Activated naive CD8-positive, alpha-beta T cell treated with anti-CD3 and anti-CD28 coated beads, Interleukin-2, amount 50 U/mL, for 24 hours (primary cell): ENCODE data around the gene PTCH1.

ENCODE experiments used
- ATAC-seq: fragments of 150-1000 bp; cut with Tn5 transposase; one replicate; pipeline ENCODE4 v1.10.0; 2021
- DNase-seq: peaks from one replicate; pipeline ENCODE4 v3.0.0; 2021
- H3K27ac Mint-ChIP-seq: one replicate; pipeline ENCODE4 v1.8.0; 2021; ENCODE audit warnings: mild to moderate bottlenecking, mixed read lengths
- H3K27me3 Mint-ChIP-seq: one replicate; pipeline ENCODE4 v1.8.0; 2021; ENCODE audit warnings: mixed read lengths
- H3K36me3 Mint-ChIP-seq: one replicate; pipeline ENCODE4 v1.8.0; 2021; ENCODE audit warnings: low read depth, mixed read lengths
- H3K4me1 Mint-ChIP-seq: one replicate; pipeline ENCODE4 v1.8.0; 2021; ENCODE audit warnings: mixed read lengths
- H3K4me3 Mint-ChIP-seq: one replicate; pipeline ENCODE4 v1.8.0; 2021; ENCODE audit warnings: mild to moderate bottlenecking, moderate library complexity, mixed read lengths
- H3K9me3 Mint-ChIP-seq: one replicate; pipeline ENCODE4 v1.8.0; 2021; ENCODE audit warnings: mixed read lengths

PTCH1 gene

DNA sequence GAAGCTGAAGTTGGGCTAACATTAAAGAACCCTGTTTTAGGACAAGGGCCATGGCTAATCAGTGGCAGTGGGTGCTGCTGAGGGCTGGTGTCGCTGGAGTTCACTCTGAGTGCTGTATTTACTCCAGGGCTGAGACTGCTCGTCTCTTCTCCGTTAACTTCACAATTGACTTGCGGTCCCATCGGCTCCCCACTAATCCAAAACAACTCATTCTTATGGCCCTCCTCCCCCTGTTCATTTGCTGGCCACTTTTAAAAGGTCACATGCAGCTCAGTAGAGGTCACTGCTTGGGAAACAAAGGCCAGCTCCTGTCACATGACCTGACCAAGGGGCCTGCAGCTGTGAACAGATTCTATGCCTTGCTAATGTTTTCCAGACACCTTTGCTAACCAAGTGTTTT is 38.4 kb downstream of the PTCH1 start:
- Mint-ChIP-seq H3K4me1 (peaks cover 13% of the 10 kb centered on the region), H3K27ac (no peak overlapping the region), H3K4me3 (no peak overlapping the region), H3K9me3 (no peaks in the 10 kb centered on the region), H3K27me3 (no peaks in the 10 kb centered on the region), H3K36me3 (peaks cover 8% of the 10 kb centered on the region)
- ATAC-seq, result no peak
- DNase-seq, result no peak

DNA sequence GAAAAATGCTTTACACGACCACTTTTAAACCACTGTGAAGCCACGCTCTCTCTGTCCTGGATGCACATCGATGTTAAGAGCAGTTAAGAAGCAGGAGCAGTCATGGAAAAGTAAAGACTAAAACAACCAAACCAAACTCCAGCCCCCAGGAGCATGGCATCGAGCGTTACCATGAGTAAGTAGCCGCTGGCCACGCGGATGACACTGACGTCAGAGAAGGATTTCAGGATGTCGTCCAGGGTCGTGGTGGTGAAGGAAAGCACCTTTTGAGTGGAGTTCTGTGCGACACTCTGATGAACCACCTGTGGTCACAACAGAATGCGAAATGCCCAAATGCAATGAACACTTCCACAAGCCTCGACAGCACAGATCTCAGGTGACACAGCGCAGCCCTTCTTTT is 38.9 kb downstream of the PTCH1 start:
- ATAC-seq (no peak), DNase-seq (no peak)
- H3K9me3 Mint-ChIP-seq, result no peaks in the 10 kb centered on the region
- peaks cover 8% of the 10 kb centered on the region for H3K36me3 Mint-ChIP-seq
- no peaks in the 10 kb centered on the region for H3K27me3 Mint-ChIP-seq
- H3K4me3 Mint-ChIP-seq, result no peak overlapping the region
- H3K27ac Mint-ChIP-seq, result no peak overlapping the region
- peaks cover 13% of the 10 kb centered on the region for H3K4me1 Mint-ChIP-seq

DNA sequence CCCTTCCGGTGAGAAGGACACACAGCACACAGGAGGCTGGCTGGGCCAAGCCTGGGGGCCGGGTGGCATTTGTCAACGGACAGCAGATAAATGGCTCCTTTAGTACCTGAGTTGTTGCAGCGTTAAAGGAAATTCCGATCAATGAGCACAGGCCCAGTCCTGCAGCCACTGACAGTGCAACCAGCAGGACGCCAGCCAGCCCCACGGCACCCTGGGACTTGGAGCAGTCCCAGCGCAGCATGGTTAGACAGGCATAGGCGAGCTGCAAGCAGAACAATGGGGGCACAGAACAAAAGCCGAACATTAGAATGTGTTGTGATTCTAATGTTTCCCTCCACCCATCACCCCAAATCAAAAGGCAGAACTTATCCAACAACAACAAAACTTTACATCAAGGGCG is 39.3 kb downstream of the PTCH1 start:
- Mint-ChIP-seq H3K27ac (no peak overlapping the region), H3K27me3 (no peaks in the 10 kb centered on the region), H3K9me3 (no peaks in the 10 kb centered on the region), H3K4me1 (peaks cover 13% of the 10 kb centered on the region), H3K36me3 (peaks cover 8% of the 10 kb centered on the region), H3K4me3 (no peak overlapping the region)
- ATAC-seq (no peak), DNase-seq (no peak)

GRCh38 chr9:95468791-95469190 is 48.0 kb downstream of the PTCH1 start:
- Mint-ChIP-seq H3K27me3 (no peaks in the 10 kb centered on the region), H3K27ac (no peak overlapping the region), H3K4me1 (peaks cover 8% of the 10 kb centered on the region), H3K36me3 (peaks cover 20% of the 10 kb centered on the region), H3K4me3 (no peak overlapping the region), H3K9me3 (no peaks in the 10 kb centered on the region)
- ATAC-seq (no peak), DNase-seq (no peak)

DNA sequence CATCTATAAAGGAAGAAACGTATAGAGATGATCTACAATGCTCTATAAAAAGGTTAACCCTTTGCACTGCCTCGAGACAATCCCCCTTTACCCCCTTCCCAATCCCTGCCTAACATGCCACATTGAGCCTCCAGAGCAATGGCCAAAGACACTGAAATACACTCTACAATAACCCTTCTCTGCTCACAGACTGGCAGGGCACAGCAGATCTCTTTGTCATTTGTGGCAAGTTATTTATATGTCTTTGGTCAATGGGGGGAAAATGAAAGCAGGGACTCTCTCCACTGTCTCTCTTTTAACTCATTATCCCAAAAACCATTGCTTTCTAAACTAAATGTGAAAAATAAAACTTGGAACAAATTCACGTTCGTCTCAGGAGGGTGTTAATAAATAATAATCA is 51.7 kb downstream of the PTCH1 start:
- Mint-ChIP-seq H3K36me3 (peaks cover 15% of the 10 kb centered on the region), H3K4me1 (peaks cover 34% of the 10 kb centered on the region), H3K9me3 (no peaks in the 10 kb centered on the region), H3K27ac (no peak overlapping the region), H3K27me3 (peaks cover 6% of the 10 kb centered on the region), H3K4me3 (no peak overlapping the region)
- ATAC-seq, result no peak
- DNase-seq, result no peak

DNA sequence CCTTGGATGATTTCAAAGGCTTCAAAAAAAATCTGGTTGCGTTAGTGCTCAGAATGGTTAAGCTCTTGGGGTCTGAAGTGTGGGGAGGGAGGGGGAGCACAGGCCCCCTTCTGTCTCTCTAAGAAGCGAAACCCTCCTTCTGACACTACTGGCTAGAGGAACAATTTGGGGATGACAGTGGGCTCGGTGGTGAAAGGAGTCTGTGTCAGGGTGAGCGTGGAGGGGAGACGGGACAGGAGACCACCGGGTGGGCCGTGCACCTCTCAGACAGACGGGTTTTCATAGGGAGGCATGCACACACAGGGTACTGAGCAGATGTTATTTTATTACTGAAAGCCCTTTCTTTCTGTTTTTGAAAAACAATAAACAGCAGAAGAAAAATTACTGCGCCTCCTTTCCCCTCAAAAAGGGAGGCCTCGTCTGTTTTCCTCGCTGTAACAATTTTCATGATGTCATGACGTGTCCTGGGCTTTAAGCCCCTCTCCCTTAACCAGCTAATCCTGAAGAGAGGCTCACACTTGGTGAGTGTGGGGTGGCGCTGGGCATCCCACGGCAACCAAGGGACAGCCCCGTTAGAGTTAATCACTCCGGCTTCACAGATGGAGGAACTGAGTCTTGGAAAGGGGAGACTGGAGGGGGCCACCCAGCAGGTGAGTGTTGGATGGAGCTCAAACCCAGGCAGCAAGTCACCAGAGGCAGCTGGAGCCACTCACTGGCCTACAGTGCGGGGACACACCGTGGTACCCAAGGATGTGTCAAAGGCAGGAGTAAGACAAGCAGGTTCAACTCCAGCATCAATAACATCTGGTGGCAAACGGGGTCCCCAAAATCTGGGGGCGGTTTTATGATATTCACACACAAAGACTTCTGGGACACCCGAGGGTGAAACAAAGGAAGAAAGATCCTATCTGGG is 53.4 kb downstream of the PTCH1 start:
- Mint-ChIP-seq H3K27ac (peak overlapping the region; percentile 47), H3K9me3 (no peaks in the 10 kb centered on the region), H3K4me1 (peaks cover 34% of the 10 kb centered on the region), H3K36me3 (peaks cover 15% of the 10 kb centered on the region), H3K4me3 (peak overlapping the region; percentile 80), H3K27me3 (peaks cover 6% of the 10 kb centered on the region)
- DNase-seq (peak; percentile 18), ATAC-seq (peak; percentile 18)

DNA sequence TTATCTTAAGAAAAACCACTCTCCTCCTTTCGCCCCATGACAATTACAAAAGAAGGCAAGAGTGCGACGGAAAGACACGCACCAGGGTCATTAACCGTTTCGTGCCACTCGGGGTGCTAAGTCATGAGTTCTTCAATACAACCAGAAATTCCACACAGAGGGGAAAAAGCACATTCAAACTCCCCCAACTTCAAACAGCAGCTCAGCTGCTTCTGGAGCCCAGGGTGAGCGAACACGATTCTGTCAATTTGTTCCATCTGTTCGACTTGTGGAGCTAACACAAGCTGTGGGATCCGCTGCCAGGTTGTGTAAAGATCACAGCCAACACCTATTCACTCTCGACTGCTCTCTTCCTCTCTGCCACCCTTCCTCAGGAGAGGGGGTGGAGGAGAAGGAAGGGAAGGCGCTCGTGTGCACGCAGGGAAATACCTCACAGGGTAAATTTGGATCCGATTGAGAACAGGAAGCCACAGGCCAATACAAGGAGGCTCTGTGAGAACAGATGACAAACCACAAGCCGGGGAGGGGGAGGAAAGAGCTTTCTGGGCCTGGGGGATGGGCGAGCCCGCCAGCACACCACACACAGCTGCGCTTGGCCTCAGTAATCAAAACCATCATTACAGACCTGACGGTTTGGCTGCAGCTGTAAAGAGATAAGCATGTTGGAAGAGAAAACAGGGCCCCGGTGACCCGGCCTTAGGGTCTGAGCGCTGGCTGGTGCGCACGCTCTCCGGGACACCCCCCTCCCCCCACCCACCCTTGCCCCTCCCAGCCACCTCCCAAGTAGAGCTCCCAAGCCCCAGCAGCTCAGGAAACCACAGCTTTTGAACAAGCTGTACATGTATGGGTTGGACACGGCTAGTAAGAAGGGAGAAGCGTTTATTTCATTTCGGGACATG is 54.3 kb downstream of the PTCH1 start:
- ATAC-seq, result peak; percentile 87
- Mint-ChIP-seq H3K36me3 (peaks cover 15% of the 10 kb centered on the region), H3K27ac (peak overlapping the region; percentile 88), H3K27me3 (peaks cover 6% of the 10 kb centered on the region), H3K4me1 (peaks cover 34% of the 10 kb centered on the region), H3K9me3 (no peaks in the 10 kb centered on the region), H3K4me3 (peak overlapping the region; percentile 80)
- DNase-seq, result peak; percentile 78

DNA sequence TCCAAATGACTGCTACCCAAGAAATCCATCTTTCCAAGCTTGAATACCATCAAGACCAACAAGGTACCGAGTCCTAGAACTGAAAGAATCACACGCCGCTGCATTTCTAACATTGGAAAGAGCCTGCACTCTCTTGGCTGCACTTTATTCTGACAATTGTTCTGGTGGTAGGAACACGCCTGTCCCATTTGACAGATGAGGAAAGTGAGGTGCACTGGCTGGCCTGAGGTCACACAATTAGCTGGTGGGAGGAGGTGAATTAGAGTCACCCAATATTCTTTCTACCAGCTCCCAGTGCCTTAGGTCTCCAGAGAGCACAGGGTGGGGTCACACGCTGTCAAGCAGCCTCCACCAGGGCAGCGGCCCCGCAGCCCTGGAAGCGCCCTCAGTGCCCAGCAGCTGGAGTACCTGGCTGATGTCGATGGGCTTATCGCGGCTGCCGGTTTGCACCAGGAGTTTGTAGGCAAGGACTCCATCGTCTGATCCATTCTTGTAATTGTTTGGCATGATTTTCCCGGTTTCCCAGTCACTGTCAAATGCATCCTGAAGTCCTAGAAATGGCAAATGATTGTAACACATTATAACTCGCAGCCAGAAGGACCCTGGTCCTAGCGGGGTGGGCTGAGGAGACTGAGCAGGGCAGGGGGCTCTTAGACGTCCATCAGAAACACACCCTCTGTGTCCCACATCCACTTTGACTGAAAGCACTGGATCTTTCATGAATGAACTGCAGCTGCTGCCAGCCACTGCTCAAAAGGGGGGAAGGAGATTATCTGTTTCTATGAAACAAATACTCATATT is 55.1 kb downstream of the PTCH1 start:
- Mint-ChIP-seq H3K36me3 (peaks cover 13% of the 10 kb centered on the region), H3K27me3 (peaks cover 6% of the 10 kb centered on the region), H3K9me3 (no peaks in the 10 kb centered on the region), H3K4me1 (peaks cover 34% of the 10 kb centered on the region), H3K27ac (peak overlapping the region; percentile 88), H3K4me3 (peak overlapping the region; percentile 80)
- ATAC-seq, result no peak
- no peak for DNase-seq

- no peak overlapping the region for H3K4me3 Mint-ChIP-seq
Observed at GRCh38 chr9:95460518-95461164, 56.1 kb downstream of the PTCH1 start.

GRCh38 chr9:95459851-95460517 is 56.8 kb downstream of the PTCH1 start:
- peaks cover 32% of the 10 kb centered on the region for H3K4me1 Mint-ChIP-seq
- no peak overlapping the region for H3K27ac Mint-ChIP-seq
- ATAC-seq, result no peak
- H3K4me3 Mint-ChIP-seq, result no peak overlapping the region
- H3K36me3 Mint-ChIP-seq, result peaks cover 11% of the 10 kb centered on the region
- peaks cover 6% of the 10 kb centered on the region for H3K27me3 Mint-ChIP-seq
- no peak for DNase-seq
- no peaks in the 10 kb centered on the region for H3K9me3 Mint-ChIP-seq

More at GRCh38 chr9:95460518-95461164, 56.1 kb downstream of the PTCH1 start:
- H3K4me1 Mint-ChIP-seq, result peaks cover 34% of the 10 kb centered on the region
- ATAC-seq (no peak), DNase-seq (no peak)
- H3K27ac Mint-ChIP-seq, result no peak overlapping the region
- H3K36me3 Mint-ChIP-seq, result peaks cover 15% of the 10 kb centered on the region
- H3K27me3 Mint-ChIP-seq, result peaks cover 6% of the 10 kb centered on the region
- H3K9me3 Mint-ChIP-seq, result no peaks in the 10 kb centered on the region

DNA sequence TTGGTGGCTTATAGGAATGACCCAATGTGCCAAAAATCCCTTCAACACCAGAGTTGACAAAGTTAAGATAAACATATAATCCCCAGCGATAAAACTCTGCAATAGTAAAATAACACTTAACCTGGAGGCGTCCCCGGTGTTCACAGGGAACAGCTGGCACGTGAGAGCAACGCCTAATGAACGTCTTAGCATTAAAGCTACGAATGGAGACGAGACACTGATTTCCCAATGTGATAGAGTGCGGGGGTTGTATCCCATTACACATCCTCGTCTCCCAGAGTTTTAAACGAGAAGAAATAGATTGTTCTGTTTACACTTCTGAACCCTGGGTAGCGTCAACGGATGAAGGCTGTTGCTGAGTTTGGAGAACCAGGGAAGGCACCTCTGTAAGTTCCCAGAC is 57.6 kb downstream of the PTCH1 start:
- H3K4me1 Mint-ChIP-seq, result peaks cover 28% of the 10 kb centered on the region
- no peak overlapping the region for H3K27ac Mint-ChIP-seq
- H3K9me3 Mint-ChIP-seq, result no peaks in the 10 kb centered on the region
- ATAC-seq (no peak), DNase-seq (no peak)
- no peak overlapping the region for H3K4me3 Mint-ChIP-seq
- peaks cover 6% of the 10 kb centered on the region for H3K27me3 Mint-ChIP-seq
- H3K36me3 Mint-ChIP-seq, result peaks cover 10% of the 10 kb centered on the region

DNA sequence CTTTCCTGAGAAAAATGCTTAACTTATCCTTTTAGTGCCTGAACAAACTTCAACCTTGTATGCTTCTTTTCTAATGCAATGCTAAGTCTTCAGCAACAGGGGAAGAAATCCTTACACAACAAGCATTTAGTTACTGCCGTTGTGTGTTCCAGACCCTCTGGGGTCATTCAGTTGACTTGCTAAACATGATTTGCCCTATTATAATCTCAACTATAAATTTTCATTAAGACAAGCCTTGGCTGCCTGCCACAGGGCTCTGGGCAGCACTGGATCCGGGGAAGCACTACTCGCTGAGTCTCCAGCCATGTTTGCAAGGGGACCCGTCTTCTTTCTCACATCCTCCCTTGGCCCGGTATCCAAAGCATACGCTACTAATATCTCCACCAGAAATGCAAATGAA is 58.1 kb downstream of the PTCH1 start:
- Mint-ChIP-seq H3K36me3 (peaks cover 10% of the 10 kb centered on the region), H3K27me3 (peaks cover 6% of the 10 kb centered on the region), H3K4me3 (no peak overlapping the region), H3K4me1 (peaks cover 25% of the 10 kb centered on the region), H3K9me3 (no peaks in the 10 kb centered on the region), H3K27ac (no peak overlapping the region)
- ATAC-seq, result no peak
- no peak for DNase-seq

GRCh38 chr9:95457769-95458168 is 59.0 kb downstream of the PTCH1 start:
- Mint-ChIP-seq H3K27ac (no peak overlapping the region), H3K9me3 (no peaks in the 10 kb centered on the region), H3K27me3 (peaks cover 6% of the 10 kb centered on the region), H3K4me1 (peaks cover 17% of the 10 kb centered on the region), H3K36me3 (peaks cover 10% of the 10 kb centered on the region), H3K4me3 (no peak overlapping the region)
- DNase-seq (no peak), ATAC-seq (no peak)
